Stimulated activated CD8-positive, alpha-beta memory T cell treated with anti-CD3 and anti-CD28 coated beads, Interleukin-12 subunit alpha, Interleukin-12 subunit beta, amount 100 ng/mL, for 1 hour (primary cell): ENCODE results near the gene BRD7.

Experiments
- DNase-seq: peaks from one replicate; pipeline ENCODE4 v3.0.0-alpha.2; 2020; ENCODE audit warnings: low read depth

BRD7 gene

DNA sequence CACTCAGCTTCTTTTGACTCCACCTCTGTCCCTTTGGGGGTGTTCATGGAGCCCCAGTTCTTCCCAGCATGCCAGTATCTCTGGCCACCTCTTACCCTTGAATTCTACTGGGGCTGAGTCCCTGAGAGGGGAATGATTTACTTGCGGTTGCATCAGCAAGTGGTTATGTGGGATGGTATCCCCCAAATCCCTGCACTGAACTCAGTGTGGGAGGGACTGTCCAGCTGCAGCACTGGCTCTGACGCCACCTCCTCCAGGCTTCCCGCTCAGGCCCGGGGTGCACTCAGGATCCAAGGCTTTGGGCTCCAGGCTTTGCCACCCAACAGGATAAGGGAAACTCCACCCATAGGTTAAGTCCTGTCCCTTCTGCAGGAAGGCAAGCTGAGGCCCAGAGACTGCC lies 21.1 kb upstream of the BRD7 start:
- DNase-seq = no peak

DNA sequence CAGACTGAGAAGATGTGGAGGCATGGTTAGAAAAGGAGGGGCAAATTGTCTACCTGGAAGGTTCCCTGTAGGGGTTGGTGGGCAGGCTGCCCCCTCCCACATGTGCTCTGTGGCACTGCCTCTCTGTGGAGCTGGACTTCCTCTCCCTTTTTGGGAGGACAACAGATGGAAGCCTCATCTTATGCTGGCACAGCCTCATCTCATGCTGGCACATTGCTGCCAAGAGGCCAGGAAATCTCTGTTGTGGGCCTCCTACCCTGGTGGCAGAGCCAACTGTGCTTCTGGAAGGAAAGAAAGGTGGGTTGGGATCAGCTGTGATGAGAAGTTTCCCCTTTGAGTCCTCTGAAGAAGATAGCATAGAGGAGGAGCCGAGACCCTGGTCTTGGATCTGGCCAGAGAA lies 19.7 kb upstream of the BRD7 start:
- no peak for DNase-seq

DNA sequence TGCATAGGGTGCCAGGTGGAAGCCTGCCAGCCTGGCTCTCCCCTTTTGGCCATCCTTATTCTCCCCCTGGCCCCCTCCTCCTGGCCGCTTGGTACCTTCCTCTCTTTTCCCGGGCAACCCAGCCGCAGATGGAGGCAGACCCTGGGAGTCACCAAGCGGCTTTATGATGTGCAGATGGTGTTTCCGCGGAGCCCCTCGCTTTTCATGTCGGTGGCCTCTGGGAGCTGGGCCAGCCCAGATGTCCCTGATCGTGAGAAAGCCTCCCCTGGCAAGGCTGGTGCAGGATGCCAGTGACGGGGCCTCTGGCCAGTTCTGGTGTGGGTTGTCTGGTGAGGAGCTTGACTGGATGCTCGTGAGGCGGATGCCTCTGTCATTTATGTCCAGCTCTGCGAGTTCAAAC lies 18.0 kb upstream of the BRD7 start:
- no peak for DNase-seq

GRCh38 chr16:50386139-50386538 lies 17.4 kb upstream of the BRD7 start:
- DNase-seq = no peak

DNA sequence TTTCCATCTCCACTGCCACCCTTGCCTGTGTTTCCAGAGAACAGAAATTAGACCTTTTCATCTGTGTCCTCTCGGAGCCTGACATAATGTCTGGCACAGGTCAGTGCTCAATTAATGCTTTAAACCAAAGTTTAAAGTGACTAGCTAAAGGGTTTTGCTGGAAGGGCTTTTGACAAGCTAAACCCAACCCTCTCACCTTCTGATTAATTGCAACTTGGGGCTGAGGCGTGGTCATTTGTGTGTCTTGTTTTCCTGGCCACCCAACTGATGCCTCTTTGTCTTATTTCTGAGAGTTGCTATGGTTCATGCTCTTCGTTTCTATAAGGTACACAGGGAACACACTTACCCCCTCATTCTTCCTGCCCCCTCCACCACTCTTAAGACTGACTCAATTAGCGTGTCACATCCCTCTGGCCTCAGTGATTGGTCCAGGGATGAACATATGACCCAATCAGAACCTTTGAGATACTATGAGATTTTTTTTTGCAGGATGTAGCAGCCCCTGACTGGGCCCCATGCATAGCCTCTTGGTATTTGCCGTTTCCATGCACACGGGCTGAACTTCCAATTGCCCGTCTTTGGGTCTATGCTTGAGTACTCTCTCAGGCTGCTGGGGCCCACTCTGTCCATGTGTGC lies 15.8 kb upstream of the BRD7 start:
- no peak for DNase-seq

GRCh38 chr16:50381679-50382440 lies 13.1 kb upstream of the BRD7 start:
- no peak for DNase-seq

DNA sequence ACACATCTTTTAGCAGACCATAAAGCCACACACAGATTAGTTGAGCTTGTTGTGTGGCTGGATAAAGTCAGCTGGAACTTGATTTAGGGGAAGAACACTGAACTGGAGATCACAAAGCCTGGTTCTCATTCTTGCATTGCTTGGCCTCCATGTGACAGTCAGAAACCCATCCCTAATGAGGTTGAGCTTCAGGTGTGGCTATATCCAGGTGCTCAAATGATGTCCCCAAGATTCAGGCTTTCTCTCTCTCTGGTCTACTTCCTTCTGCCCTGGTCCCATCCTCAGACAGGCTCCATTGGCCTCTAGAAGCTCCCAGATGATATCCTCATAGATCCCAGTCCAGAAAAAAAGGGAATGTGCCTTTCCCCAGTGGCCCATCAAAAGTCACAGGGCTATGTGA lies 9.6 kb upstream of the BRD7 start:
- DNase-seq = no peak

- DNase-seq = no peak
Measured at GRCh38 chr16:50377001-50377400, 8.2 kb upstream of the BRD7 start.

DNA sequence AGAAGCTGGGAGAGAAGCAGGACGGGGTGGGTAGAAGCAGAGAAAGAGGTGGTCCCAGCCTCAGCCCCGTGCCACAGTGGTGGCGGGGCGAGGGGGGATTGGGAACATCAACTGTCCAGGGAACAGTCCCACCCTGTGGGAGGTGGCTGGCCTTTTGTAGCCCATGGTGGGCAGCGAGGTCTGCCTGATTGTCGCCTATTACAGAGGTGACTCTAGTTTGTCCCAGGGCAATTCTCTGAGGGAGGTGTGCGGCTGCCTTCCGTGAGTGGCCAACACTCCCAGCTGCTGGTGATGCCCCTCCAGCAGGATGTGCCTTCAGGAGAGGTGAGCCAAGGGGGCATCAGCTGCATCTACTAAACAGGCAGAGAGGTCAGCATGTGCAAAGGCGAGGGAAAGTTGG lies 5.0 kb upstream of the BRD7 start:
- DNase-seq = no peak

DNA sequence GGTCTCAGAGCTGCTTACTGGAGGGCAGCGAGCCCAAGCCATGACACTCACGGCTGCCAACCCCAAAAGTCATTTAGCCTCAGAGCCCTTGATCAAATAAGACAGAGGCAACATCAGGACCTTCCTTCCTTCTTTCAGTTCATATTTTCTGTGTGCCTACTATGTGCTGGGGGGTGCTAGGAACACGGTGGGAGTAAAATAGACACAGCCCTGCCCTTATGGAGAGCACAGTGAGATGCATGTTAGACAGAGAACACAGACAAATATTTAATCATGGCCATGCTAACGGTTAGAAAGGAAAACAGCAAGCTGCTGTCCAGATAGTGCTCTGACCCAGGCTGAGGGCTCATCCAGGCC lies 4.5 kb upstream of the BRD7 start:
- no peak for DNase-seq

- DNase-seq = no peak
Measured at GRCh38 chr16:50372611-50373344, 4.0 kb upstream of the BRD7 start.

- no peak for DNase-seq
Measured at GRCh38 chr16:50371936-50372595, 3.3 kb upstream of the BRD7 start.

- no peak for DNase-seq
Measured at GRCh38 chr16:50371036-50371716, 2.4 kb upstream of the BRD7 start.

DNA sequence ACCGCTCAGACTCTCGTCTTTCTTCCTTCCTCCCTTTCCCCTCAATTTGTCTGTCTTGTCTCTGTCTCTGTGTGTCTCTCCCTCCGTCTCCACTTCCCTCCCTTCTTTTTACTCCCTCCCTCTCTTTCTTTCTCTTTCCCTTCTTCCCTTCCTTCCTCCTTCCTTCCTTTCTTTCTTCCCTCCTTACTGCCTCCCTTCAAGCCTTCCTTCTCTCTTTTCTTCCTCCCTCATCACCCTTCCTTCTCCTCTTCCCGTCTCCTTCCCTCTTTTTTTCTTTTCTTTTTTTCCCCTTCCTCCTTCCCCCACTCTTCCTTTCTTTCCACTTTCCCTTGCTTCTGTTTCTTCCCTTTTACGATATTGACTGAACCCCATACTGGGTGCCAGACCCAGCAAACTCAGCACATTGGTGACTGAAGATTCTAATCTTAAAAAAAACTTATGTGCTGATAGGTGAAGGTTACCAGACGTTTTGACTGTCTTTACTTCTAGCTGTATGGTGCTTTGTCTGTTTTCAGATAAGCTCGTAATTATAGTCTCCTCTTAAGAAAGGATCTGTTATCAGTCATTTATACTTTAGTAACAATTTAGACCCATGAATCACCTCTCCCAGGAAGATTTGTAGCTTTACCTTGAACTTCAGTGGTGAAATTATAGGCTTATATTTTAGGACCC lies 481 bp upstream of the BRD7 start:
- no peak for DNase-seq

GRCh38 chr16:50367777-50368409 lies 895 bp downstream of the BRD7 start:
- DNase-seq = no peak

DNA sequence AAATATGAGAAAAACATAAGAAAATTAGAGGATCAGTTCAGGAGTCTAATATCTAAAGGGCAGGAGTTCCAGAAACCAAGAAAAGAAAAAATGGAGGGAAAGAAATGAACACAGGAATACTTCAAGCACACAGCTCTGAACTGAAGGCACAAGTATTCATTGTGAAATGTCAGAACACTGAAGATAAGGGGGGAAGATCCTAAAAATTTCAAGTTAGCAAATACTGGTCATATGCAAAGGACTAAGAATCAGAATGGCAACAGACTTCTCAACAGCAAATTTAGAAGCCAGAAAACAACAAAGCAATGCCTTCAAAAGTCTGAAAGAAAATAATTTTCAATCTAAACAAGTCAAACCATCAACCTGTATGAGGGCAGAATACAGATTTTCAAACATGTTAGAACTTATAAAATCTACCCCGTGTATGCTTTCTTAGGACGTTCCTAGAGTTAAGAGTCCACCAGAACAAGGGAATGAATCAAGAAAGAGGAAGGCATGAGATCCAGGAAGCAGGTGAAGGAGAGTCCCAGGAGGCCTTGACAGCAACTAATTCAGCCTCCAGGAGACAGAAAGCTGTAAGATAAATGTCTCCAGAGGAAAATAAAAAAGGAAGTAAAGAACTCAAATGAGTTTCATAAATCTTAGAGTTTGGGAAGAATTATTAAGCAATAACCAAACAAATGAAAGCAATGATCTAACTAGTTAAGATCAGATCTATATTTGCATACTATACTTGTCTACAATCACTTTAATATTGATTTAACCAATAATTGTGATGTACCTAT lies 2.8 kb downstream of the BRD7 start:
- DNase-seq = no peak

- no peak for DNase-seq
Measured at GRCh38 chr16:50363656-50364055, 5.1 kb downstream of the BRD7 start.

- DNase-seq = no peak
Measured at GRCh38 chr16:50360779-50361178, 8.0 kb downstream of the BRD7 start.

GRCh38 chr16:50360033-50360778 lies 8.6 kb downstream of the BRD7 start:
- no peak for DNase-seq

DNA sequence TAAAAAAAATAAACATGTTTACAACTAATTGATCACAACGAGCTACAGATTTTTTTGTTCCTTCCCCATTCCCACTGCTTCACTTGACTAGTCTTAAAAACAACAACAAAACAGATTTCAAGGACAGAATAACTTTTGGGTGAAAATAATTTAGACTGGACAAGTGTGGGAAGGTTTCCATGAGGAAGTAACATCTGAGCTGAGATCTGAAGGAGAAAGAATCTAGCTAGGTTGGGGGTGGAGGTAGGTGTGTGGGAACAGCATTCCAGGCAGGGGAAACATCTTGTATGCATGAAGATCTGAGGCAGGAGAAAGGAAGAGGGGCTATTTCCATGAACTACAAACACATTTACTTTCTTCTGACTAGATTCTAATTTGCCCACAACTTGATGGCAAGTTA lies 9.2 kb downstream of the BRD7 start:
- no peak for DNase-seq
